Activated T-cell treated with anti-CD3 and anti-CD28 coated beads, Interleukin-2, amount 50 U/mL, for 72 hours (primary cell): ENCODE measurements around the gene ANKIB1. TPM values are rescaled to one million over a fixed set of nuclear protein-coding genes. Genes with fewer than 3 reads are reported as not detected.
"Not testable (repeated sequence)": the region's sequence is repeated elsewhere in the genome, so short reads cannot be mapped to it uniquely, and the experiment has no call there.

Experiments used
- ATAC-seq, 2 donors: fragments of 150-1000 bp; cut with Tn5 transposase; replicated peaks in 1 of 2; 2 replicates each; pipeline ENCODE4 v1.10.0; 2021; ENCODE audit warnings: moderate library complexity in 2 of 2, mild to moderate bottlenecking in 1 of 2
- DNase-seq, 2 donors: peaks; one replicate each; pipeline ENCODE4 v3.0.0; 2021 to 2022; ENCODE audit warnings: mixed read lengths in 1 of 2
- H3K27ac Mint-ChIP-seq: one replicate; pipeline ENCODE4 v1.8.0; 2022; ENCODE audit warnings: mild to moderate bottlenecking, moderate library complexity, mixed read lengths
- H3K27me3 Mint-ChIP-seq: one replicate; pipeline ENCODE4 v1.8.0; 2022; ENCODE audit warnings: low read depth, mixed read lengths
- H3K36me3 Mint-ChIP-seq, 2 donors: one replicate each; pipeline ENCODE4 v1.8.0; 2022; ENCODE audit warnings: mixed read lengths in 2 of 2, mild to moderate bottlenecking in 1 of 2; ENCODE audit not compliant: insufficient read depth in 2 of 2
- H3K4me1 Mint-ChIP-seq: one replicate; pipeline ENCODE4 v1.8.0; 2022; ENCODE audit warnings: low read depth, mixed read lengths
- H3K4me3 Mint-ChIP-seq, 2 donors: one replicate each; pipeline ENCODE4 v1.8.0; 2022; ENCODE audit warnings: mild to moderate bottlenecking in 2 of 2, mixed read lengths in 2 of 2, moderate library complexity in 2 of 2
- H3K9me3 Mint-ChIP-seq, 2 donors: one replicate each; pipeline ENCODE4 v1.8.0; 2022; ENCODE audit warnings: mixed read lengths in 2 of 2
- total RNA-seq, 2 donors: library from RNA; stranded (reverse); gene quantifications; one replicate each; pipeline ENCODE4 v1.2.3, GENCODE V29; 2022

ANKIB1 gene
- total RNA-seq, 2 donors from 2014 or later, result 48.8 to 57.1 TPM

DNA sequence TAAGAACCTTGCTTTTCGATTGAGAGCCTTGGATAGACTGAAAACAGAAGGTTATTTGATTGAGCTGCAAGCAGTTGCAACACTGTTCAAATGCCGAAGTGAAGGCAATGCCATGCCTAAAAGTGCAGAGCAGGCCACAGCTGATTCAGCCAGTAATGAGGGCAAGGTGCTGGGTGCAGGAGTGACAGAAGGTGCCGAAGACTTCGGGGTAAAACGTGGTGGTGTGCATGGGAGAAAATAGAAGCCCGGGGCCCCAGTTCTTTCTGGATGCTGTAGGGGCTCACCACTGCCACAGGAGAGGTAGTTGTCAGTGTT, 157.9 kb downstream of the ANKIB1 start:
- H3K9me3 Mint-ChIP-seq, result no peaks in the 10 kb centered on the region
- DNase-seq, result no peak
- H3K36me3 Mint-ChIP-seq, result peaks cover 0 to under 1% of the 10 kb centered on the region in 2 donors
- peak overlapping the region; percentile 4 for H3K27ac Mint-ChIP-seq
- peaks cover 21% of the 10 kb centered on the region for H3K4me1 Mint-ChIP-seq
- ATAC-seq, result no peak
- peaks cover 7% of the 10 kb centered on the region for H3K27me3 Mint-ChIP-seq
- H3K4me3 Mint-ChIP-seq, result peak overlapping the region in 1 of 2 donors; percentile 43

DNA sequence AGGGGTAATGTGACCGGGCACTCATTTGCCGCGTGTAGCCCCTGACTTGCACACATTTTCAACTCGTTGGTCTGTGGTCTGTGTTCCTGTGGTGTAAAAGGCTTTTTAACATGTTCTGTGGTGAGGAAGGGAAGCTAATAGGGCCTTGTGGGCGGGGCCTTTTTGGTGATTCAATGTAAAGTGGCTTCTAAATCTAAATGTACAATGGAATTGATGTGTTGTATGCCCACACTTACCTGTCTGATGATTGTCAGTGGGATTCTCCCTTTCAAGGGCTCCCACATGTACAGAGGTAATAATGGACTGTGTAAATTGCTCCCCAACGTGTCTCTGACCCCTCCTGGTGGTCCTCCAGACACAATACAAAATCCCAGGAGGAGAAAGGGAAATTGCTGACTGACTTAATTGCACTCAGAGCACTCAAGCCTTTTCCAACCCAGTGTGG, 158.4 kb downstream of the ANKIB1 start:
- no peaks in the 10 kb centered on the region for H3K9me3 Mint-ChIP-seq
- ATAC-seq, result peak; percentile 80 to 81
- peak overlapping the region; percentile 2 for H3K27ac Mint-ChIP-seq
- H3K4me3 Mint-ChIP-seq, result peak overlapping the region in 1 of 2 donors; percentile 43
- H3K4me1 Mint-ChIP-seq, result peaks cover 21% of the 10 kb centered on the region
- peaks cover 7% of the 10 kb centered on the region for H3K27me3 Mint-ChIP-seq
- H3K36me3 Mint-ChIP-seq, result no peaks in the 10 kb centered on the region
- DNase-seq, result peak; percentile 54 to 64

DNA sequence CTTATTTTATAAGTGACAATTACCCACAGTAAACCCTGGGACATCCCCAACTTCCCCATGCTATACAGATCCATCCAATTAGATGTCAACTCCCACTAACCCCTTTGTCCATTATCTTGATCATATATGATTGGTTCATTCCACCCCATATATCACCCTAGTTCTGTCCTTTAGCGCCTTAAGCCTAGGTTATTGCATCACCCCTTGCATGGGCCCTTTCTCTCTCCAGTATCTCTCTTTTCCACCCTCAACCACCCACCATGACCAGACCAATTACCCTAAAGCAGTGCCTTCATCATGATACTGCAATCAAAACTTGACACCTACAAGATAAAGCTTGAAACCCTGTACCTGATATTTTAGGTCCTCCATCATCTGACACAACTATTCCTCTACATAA, 163.6 kb downstream of the ANKIB1 start:
- peaks cover 24% of the 10 kb centered on the region for H3K27me3 Mint-ChIP-seq
- H3K4me1 Mint-ChIP-seq, result peaks cover 2% of the 10 kb centered on the region
- ATAC-seq (no peak), DNase-seq (no peak)
- no peak overlapping the region for H3K4me3 Mint-ChIP-seq
- no peak overlapping the region for H3K27ac Mint-ChIP-seq
- peaks cover 2 to 3% of the 10 kb centered on the region in 2 donors for H3K9me3 Mint-ChIP-seq
- H3K36me3 Mint-ChIP-seq, result no peaks in the 10 kb centered on the region

DNA sequence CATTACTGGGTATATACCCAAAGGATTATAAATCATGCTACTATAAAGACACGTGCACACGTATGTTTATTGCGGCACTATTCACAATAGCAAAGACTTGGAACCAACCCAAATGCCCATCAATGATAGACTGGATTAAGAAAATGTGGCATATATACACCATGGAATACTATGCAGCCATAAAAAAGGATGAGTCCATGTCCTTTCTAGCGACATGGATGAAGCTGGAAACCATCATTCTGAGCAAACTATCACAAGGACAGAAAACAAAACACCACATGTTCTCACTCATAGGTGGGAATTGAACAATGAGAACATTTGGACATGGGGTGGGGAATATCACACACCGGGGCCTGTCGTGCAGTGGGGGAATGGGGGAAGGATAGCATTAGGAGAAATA, 164.4 kb downstream of the ANKIB1 start:
- not testable (repeated sequence) for H3K36me3 Mint-ChIP-seq, H3K4me1 Mint-ChIP-seq, H3K4me3 Mint-ChIP-seq, H3K9me3 Mint-ChIP-seq, DNase-seq, H3K27ac Mint-ChIP-seq, ATAC-seq
- H3K27me3 Mint-ChIP-seq, result peaks cover 24% of the 10 kb centered on the region

DNA sequence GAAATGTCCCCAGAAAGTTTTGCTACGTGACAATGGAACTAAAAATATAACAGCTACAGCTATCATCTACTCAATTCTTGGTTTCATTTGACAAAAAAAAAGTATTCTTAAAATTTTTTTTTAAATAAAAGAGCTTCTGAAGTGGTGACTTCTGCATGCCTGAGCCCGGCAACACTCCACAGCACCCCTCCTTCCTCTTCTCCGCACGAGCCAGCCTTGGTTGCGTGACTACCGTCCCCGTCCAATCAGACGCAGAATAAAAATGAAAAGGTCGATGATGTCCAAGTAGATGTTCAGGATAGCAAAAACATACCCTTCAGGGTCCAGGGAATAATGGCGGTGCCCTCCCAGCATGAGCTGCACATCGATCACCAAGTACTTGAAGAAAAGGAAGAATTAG, 167.0 kb downstream of the ANKIB1 start:
- Mint-ChIP-seq H3K9me3 (peaks cover 2 to 3% of the 10 kb centered on the region in 2 donors), H3K4me3 (no peak overlapping the region), H3K27ac (no peak overlapping the region), H3K36me3 (no peaks in the 10 kb centered on the region), H3K4me1 (no peaks in the 10 kb centered on the region), H3K27me3 (peaks cover 24% of the 10 kb centered on the region)
- ATAC-seq, result no peak
- no peak for DNase-seq

DNA sequence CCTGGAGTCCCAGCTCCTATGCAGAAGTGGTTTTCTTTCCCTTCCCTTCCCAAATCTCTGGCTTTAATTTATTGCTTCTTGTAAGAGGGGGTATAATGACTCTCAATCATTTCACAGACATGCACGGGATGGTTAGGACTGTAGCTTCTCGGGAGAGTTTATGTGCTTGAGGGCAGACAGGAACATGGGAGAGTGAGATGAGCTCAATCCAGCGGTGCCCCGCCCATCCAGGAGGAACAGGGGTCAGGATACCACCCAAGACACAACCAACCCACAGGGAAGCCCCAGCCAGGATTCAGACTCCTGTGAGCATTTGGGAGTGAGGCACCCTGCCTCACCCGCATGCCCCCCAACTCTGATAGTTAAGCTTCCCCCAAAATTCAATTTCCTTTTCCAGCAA, 167.8 kb downstream of the ANKIB1 start:
- Mint-ChIP-seq H3K27ac (no peak overlapping the region), H3K4me1 (no peaks in the 10 kb centered on the region), H3K9me3 (peaks cover 2 to 3% of the 10 kb centered on the region in 2 donors), H3K27me3 (peaks cover 19% of the 10 kb centered on the region), H3K36me3 (no peaks in the 10 kb centered on the region), H3K4me3 (no peak overlapping the region)
- no peak for DNase-seq
- no peak for ATAC-seq

DNA sequence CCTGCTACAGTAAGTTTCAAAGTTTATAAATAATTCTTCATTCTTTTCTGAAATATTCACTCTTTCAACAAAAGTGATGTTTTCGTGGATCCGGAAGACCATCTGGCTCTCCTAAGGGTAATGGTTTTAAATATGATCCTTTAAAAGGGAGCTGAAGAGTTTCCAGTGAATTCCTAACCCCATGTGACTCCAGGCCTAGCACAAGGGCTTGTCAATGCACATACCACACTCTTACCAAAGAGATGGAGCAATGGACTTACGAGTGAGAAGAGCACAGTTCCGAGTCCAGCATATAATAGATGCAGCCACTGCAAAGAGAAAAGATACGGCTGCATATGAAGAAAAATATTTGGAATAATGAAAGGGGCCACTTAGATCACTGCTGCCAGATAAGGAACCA, 169.5 kb downstream of the ANKIB1 start:
- Mint-ChIP-seq H3K27ac (no peak overlapping the region), H3K27me3 (peaks cover 18% of the 10 kb centered on the region), H3K4me1 (no peaks in the 10 kb centered on the region), H3K4me3 (no peak overlapping the region), H3K36me3 (no peaks in the 10 kb centered on the region), H3K9me3 (no peaks in the 10 kb centered on the region)
- no peak for DNase-seq
- no peak for ATAC-seq

DNA sequence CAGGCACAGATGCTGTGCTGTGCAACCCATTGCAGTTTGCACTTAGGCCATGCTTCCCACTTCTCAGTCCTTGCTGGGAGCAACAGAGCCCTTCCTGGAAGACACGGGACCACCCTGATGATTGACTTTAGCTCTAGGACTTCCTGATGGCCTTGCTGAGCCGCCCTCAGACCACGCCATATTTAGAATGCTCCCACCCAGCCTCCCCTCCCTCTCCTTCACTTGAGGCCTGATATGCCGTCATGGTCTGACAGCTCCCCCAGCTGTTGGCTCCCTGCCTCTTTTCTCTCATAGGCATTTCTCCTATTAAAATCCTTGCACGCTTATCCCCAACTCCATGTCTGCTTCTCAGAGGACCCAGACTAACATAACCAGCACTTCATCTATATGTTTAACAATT, 172.1 kb downstream of the ANKIB1 start:
- Mint-ChIP-seq H3K36me3 (no peaks in the 10 kb centered on the region), H3K27ac (no peak overlapping the region), H3K27me3 (peaks cover 10% of the 10 kb centered on the region), H3K9me3 (no peaks in the 10 kb centered on the region), H3K4me3 (no peak overlapping the region), H3K4me1 (no peaks in the 10 kb centered on the region)
- ATAC-seq, result no peak
- no peak for DNase-seq

DNA sequence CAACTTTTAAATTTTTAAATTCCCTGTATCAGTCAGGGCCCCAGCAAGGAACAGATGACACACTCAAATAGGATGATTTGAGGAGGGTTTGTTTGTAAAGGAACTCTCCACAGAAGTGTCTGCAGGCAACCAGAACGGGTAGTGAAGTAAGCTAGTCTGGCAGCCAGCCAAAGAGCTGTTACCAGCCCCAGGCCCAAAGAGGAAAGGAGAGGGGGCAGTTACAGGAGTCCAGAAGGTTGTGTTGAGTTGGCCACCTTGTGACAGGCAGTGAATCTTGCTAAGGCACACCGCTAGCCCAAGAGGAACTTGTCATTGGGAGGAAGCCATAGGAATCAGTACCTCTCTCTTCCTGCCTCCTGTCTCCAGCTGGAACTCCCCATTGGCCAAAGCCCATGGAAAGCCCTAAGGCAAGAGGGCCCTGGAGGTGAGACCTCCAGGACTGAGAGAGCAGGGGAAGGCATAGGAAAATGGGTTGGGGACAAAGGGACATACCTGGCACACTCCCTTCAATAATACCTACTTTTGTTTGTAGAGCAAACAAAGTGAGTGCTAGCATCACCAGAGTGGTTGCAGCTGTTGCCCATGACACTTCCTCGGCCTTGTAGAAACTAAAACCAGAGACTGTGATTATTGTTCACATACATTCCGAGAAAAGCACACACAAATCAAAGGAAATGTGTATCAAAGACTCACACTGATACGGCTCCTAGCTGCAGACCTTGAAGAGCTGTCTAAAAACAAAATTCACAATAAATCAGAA, 176.1 kb downstream of the ANKIB1 start:
- Mint-ChIP-seq H3K27ac (no peak overlapping the region), H3K9me3 (no peaks in the 10 kb centered on the region), H3K4me3 (no peak overlapping the region), H3K27me3 (peaks cover 27% of the 10 kb centered on the region), H3K4me1 (peaks cover 21% of the 10 kb centered on the region), H3K36me3 (no peaks in the 10 kb centered on the region)
- DNase-seq, result no peak
- ATAC-seq, result no peak

DNA sequence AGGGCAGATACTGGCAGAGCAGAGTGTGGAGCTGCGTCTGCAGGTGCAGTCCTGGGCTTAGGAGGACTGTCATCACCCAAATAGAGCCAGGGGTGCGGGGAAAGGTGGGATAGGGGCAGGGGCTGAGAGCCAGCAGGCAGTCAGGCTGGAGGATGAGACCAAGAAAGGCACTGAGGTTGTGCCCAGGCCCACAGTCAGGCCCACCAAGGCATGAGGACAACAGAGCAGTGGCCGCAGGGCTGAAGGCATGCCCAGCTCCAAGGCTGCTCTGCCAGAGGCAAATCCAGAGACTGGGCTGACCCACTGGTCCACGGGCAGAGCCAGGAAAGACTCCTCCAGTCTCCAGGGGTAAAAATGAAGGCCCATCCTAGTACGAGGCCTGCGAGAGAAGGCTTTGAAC, 177.2 kb downstream of the ANKIB1 start:
- no peak overlapping the region for H3K4me3 Mint-ChIP-seq
- no peak for DNase-seq
- H3K27me3 Mint-ChIP-seq, result peaks cover 36% of the 10 kb centered on the region
- H3K4me1 Mint-ChIP-seq, result peaks cover 21% of the 10 kb centered on the region
- no peaks in the 10 kb centered on the region for H3K36me3 Mint-ChIP-seq
- ATAC-seq, result no peak
- no peak overlapping the region for H3K27ac Mint-ChIP-seq
- no peaks in the 10 kb centered on the region for H3K9me3 Mint-ChIP-seq

DNA sequence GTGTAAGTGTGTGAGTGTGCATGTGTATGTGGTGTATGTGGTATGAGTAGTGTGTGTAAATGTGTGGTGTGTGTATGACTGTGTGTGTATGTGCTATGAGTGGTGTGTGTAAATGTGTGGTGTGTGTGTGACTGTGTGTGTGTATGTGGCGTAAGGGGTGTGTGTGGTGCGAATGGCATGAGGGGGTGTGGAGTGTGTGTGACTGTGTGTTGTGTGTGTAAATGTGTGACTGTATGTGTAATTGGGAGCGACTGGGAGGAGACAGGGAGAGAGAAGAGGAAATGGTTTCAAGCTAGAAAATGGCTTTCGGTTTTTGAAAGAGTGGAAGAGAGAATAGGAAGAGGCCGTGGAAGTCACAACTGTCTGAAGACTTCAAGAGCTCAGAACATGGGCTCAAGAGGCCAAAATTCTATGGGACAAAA, 177.9 kb downstream of the ANKIB1 start:
- H3K27ac Mint-ChIP-seq, result no peak overlapping the region
- peaks cover 23% of the 10 kb centered on the region for H3K4me1 Mint-ChIP-seq
- ATAC-seq (peak in 1 of 2 donors; percentile 12), DNase-seq (no peak)
- H3K4me3 Mint-ChIP-seq, result peak overlapping the region; percentile 6 to 27
- no peaks in the 10 kb centered on the region for H3K9me3 Mint-ChIP-seq
- H3K27me3 Mint-ChIP-seq, result peaks cover 37% of the 10 kb centered on the region
- H3K36me3 Mint-ChIP-seq, result no peaks in the 10 kb centered on the region

DNA sequence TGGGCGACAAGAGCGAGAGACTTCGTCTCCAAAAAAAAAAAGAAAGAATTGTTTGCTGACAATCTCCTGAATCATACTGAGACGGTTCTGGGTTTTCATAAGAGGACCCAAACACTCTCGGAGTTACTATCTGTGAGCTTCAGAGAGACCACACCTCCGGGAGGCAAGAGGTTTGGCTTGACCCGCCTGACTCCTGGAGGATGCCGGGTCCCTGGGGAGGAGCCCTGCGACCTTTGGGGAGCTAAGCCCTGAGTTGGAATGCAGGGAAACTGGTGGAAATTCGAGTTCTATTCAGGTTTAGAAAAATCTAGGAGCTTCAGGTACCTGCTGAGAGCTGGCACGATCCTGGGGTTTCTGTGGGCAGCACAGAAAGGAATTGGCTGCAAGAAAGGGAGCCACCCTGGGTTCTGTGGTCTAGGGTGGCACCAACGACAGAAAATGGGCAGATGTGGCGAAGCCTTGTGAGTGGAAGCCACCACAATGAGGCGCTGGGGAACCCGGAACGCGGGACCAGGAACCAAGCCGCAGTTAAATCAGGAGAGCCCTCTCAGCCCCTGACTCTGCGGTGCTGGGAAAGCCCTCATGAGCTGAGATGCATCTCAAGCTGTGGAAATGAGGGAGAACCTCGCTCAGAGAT, 179.7 kb downstream of the ANKIB1 start:
- peak in 1 of 2 donors; percentile 20 for DNase-seq
- no peaks in the 10 kb centered on the region for H3K36me3 Mint-ChIP-seq

DNA sequence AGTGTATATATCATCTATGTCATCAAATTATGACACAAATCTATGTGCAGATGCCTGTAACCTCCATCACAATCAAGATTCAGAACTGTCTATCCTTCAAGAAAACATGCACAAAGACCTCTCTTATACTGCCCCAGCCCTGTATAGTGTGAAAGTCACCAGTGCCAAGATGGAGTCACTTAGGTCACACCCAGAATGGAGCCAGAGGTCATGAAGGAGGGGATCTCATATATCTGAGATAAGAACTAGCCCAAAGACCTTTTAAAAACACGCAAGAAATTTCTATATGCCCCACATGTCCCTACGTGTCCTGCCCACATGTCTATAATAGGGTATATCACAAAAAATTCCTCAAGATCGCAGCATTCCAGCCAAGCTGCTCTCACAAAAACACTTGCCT, 181.4 kb downstream of the ANKIB1 start:
- Mint-ChIP-seq H3K27ac (no peak overlapping the region), H3K36me3 (no peaks in the 10 kb centered on the region), H3K9me3 (no peaks in the 10 kb centered on the region), H3K4me1 (peaks cover 29% of the 10 kb centered on the region), H3K27me3 (peaks cover 44% of the 10 kb centered on the region), H3K4me3 (no peak overlapping the region)
- no peak for ATAC-seq
- no peak for DNase-seq

More for the DNA sequence above, 179.7 kb downstream of the ANKIB1 start:
- H3K9me3 Mint-ChIP-seq, result no peaks in the 10 kb centered on the region
- no peak for ATAC-seq
- H3K4me1 Mint-ChIP-seq, result peaks cover 29% of the 10 kb centered on the region
- peak overlapping the region; percentile 83 to 88 for H3K4me3 Mint-ChIP-seq
- H3K27me3 Mint-ChIP-seq, result peaks cover 44% of the 10 kb centered on the region
- no peak overlapping the region for H3K27ac Mint-ChIP-seq
